Fibroblast of lung (primary cell): ENCODE measurements around the gene LONP2.

Source experiments
- EZH2 ChIP-seq: IDR thresholded peaks from 2 replicates; pipeline ENCODE4 v1.5.1; 2012; ENCODE audit warnings: low read length, control low read depth, mild to moderate bottlenecking; ENCODE audit errors: missing control alignments
- TF ChIP-seq, protein P1 (sequence below), 2 donors: IDR thresholded peaks in 1 of 2; conservative IDR thresholded peaks in 1 of 2; 1 replicate in 1 of 2; 2 replicates in 1 of 2; pipeline ENCODE4 v1.5.1; 2011 to 2012; ENCODE audit warnings: low read length in 2 of 2, control low read depth in 1 of 2, inconsistent platforms in 1 of 2, low read depth in 1 of 2, mild to moderate bottlenecking in 1 of 2

DNA sequence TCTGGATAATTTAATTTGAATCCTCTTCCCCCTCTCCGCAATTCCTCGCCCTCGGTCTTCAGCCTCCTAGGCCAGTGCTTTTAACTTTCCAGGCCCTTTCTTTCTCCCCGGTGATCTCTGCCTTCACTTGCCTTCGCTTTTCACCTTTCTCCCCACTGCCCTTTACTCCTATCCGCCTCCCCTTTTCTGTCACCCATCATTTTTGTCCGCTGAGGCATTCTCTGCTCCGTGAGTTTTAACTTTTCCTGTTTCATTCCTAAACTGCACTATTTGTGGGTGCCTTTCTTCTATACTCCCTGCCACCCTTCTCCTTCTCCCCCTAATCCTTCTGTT, 729 bp downstream of the LONP2 start:
- TF ChIP-seq, protein P1, sequence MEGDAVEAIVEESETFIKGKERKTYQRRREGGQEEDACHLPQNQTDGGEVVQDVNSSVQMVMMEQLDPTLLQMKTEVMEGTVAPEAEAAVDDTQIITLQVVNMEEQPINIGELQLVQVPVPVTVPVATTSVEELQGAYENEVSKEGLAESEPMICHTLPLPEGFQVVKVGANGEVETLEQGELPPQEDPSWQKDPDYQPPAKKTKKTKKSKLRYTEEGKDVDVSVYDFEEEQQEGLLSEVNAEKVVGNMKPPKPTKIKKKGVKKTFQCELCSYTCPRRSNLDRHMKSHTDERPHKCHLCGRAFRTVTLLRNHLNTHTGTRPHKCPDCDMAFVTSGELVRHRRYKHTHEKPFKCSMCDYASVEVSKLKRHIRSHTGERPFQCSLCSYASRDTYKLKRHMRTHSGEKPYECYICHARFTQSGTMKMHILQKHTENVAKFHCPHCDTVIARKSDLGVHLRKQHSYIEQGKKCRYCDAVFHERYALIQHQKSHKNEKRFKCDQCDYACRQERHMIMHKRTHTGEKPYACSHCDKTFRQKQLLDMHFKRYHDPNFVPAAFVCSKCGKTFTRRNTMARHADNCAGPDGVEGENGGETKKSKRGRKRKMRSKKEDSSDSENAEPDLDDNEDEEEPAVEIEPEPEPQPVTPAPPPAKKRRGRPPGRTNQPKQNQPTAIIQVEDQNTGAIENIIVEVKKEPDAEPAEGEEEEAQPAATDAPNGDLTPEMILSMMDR (conservative IDR thresholded peaks at IDR 0.05 in 1 of 2, IDR thresholded peaks at IDR 0.05 in 1 of 2; ENCODE audit: low read depth in 1 of 2, low read length in 2 of 2) = no peak
- TF ChIP-seq EZH2 = no peak
